ENCODE data around the gene PCBP4.

The PCBP4 gene

GRCh38 chr3:51927061-51927977 lies 39.9 kb downstream of the PCBP4 start:
- TF ChIP-seq CTCF (IDR thresholded peaks at IDR 0.05; ENCODE audit: low read length, missing control alignments), result no peak
- H3K4me3 ChIP-seq (replicated peaks; ENCODE audit: low read depth, low read length), result no peak overlapping the region
- DNase-seq (ENCODE audit: low read depth), result no peak

GRCh38 chr3:51921081-51921578 lies 46.1 kb downstream of the PCBP4 start:
- no peak for DNase-seq (ENCODE audit: low read depth)
- no peak overlapping the region for H3K4me3 ChIP-seq (replicated peaks; ENCODE audit: low read depth, low read length)
- TF ChIP-seq CTCF (IDR thresholded peaks at IDR 0.05; ENCODE audit: low read length, missing control alignments), result no peak

- TF ChIP-seq CTCF (IDR thresholded peaks at IDR 0.05; ENCODE audit: low read length, missing control alignments), result no peak
- H3K4me3 ChIP-seq (replicated peaks; ENCODE audit: low read depth, low read length), result no peak overlapping the region
- DNase-seq (ENCODE audit: low read depth), result no peak
These were observed 50.8 kb downstream of the PCBP4 start for GRCh38 chr3:51916418-51916817.

- H3K4me3 ChIP-seq (replicated peaks; ENCODE audit: low read depth, low read length), result no peak overlapping the region
- no peak for TF ChIP-seq CTCF (IDR thresholded peaks at IDR 0.05; ENCODE audit: low read length, missing control alignments)
- no peak for DNase-seq (ENCODE audit: low read depth)
These were observed 59.2 kb downstream of the PCBP4 start for GRCh38 chr3:51908026-51908425.
